Measurements from ENCODE around the gene CPOX. TPM values are rescaled to one million over a fixed set of nuclear protein-coding genes. Genes with fewer than 3 reads are reported as not detected.
A peak's percentile ranks its signal among the peaks of the same experiment; 100 is the strongest.

CPOX gene
- total and polyA plus RNA-seq, 9 donors = 10.8 to 16.0 (median 14.2) TPM

- no peaks in the 10 kb centered on the region for H3K36me3 ChIP-seq (ENCODE audit: control insufficient read depth, insufficient read depth, low read length)
- WGBS (ENCODE audit: insufficient coverage) = no CpG with 5 or more reads among the region's 2 CpGs
- H3K9me3 ChIP-seq (replicated peaks; ENCODE audit: control insufficient read depth, low read depth, low read length) = no peaks in the 10 kb centered on the region
- H3K4me1 ChIP-seq (ENCODE audit: control insufficient read depth, insufficient read depth, low read length) = no peaks in the 10 kb centered on the region
- H3K4me3 ChIP-seq (ENCODE audit: low read length) = no peak overlapping the region
- peaks cover 2% of the 10 kb centered on the region for H3K27me3 ChIP-seq (ENCODE audit: control insufficient read depth, insufficient read depth, low read length)
- no peak overlapping the region for H3K27ac ChIP-seq (ENCODE audit: low read length)
- no peak for DNase-seq
Observed at GRCh38 chr3:98554580-98554979, 38.8 kb downstream of the CPOX start.

GRCh38 chr3:98553753-98554152, 39.7 kb downstream of the CPOX start:
- no CpG with 5 or more reads among the region's 2 CpGs for WGBS (ENCODE audit: insufficient coverage)
- H3K27ac ChIP-seq (ENCODE audit: low read length) = no peak overlapping the region

DNA sequence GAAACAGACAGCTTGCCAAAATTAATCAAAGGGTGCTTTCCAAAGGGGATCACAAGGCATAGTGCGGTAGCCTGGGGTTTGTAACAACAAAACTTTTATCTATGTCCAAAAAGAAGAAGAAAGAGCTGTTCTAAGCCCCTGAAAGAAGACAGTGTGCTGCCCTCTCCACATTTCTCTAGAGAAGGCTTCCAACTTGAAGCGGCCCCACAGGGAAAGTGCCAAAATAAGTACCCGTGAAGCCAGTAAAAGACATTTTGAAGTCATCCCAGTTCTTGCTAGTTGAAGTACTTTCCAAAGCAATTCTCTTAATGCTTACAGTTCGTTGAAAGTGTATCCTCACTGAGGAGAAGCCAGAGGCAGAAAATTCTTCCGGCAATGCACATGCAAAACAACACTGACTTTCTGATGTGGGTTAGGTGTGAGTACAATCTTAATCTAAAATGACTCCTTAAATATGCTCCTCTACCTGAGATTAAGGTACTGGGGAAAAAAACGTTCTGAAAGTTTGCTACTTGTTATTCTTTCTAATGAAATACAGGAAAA, 40.3 kb downstream of the CPOX start:
- Histone ChIP-seq H3K9me3 (replicated peaks; ENCODE audit: control insufficient read depth, low read depth, low read length) (no peaks in the 10 kb centered on the region), H3K36me3 (ENCODE audit: control insufficient read depth, insufficient read depth, low read length) (no peaks in the 10 kb centered on the region), H3K27me3 (ENCODE audit: control insufficient read depth, insufficient read depth, low read length) (peaks cover 2% of the 10 kb centered on the region), H3K27ac (ENCODE audit: low read length) (no peak overlapping the region), H3K4me1 (ENCODE audit: control insufficient read depth, insufficient read depth, low read length) (no peaks in the 10 kb centered on the region), H3K4me3 (ENCODE audit: low read length) (no peak overlapping the region)
- 100% methylated on average over 1 of the region's 6 CpGs for WGBS (ENCODE audit: insufficient coverage)
- no peak for DNase-seq

More at GRCh38 chr3:98553753-98554152, 39.7 kb downstream of the CPOX start:
- no peaks in the 10 kb centered on the region for H3K4me1 ChIP-seq (ENCODE audit: control insufficient read depth, insufficient read depth, low read length)
- H3K4me3 ChIP-seq (ENCODE audit: low read length) = no peak overlapping the region
- H3K27me3 ChIP-seq (ENCODE audit: control insufficient read depth, insufficient read depth, low read length) = peaks cover 2% of the 10 kb centered on the region
- peak; percentile 67 for DNase-seq
- H3K9me3 ChIP-seq (replicated peaks; ENCODE audit: control insufficient read depth, low read depth, low read length) = no peaks in the 10 kb centered on the region
- H3K36me3 ChIP-seq (ENCODE audit: control insufficient read depth, insufficient read depth, low read length) = no peaks in the 10 kb centered on the region

DNA sequence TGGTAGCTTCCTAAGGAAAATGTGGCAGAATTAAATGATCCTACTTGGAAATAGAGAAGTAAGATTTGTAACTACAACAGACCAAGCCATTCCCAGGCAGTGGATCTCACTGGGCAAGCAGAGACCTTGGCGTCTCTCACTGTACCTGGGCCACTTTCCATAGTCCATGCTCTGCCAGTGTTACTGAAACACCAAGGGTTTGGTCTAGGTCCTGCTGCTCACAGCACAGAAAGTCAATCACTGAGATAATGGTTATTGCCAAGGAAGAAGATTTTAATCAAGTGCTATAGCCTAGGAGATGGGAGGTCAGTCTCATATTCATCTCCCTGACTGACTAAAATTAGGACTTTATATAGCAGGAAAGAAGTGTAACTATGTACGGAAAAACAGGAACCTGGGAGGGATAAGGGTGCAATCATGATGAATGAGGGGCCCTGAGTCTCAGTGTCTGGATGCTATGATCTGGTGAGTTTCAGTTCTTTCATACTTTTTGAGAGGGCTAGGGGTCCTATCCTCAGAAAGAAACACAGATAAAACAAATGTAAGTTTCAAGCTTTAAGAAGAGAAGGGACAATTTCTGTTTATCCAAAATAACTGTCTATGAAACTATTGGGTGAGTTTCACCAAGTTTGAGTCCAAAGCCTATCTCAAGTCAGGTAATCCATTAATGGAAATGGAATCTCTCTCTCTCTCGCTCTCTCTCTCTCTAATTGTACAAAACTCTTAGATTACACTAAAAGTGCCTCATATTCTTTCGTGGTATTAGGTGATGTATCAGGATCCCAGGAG, 41.0 kb downstream of the CPOX start:
- Histone ChIP-seq H3K4me3 (ENCODE audit: low read length) (no peak overlapping the region), H3K9me3 (replicated peaks; ENCODE audit: control insufficient read depth, low read depth, low read length) (no peaks in the 10 kb centered on the region), H3K4me1 (ENCODE audit: control insufficient read depth, insufficient read depth, low read length) (no peaks in the 10 kb centered on the region), H3K27me3 (ENCODE audit: control insufficient read depth, insufficient read depth, low read length) (peaks cover 2% of the 10 kb centered on the region), H3K27ac (ENCODE audit: low read length) (no peak overlapping the region), H3K36me3 (ENCODE audit: control insufficient read depth, insufficient read depth, low read length) (no peaks in the 10 kb centered on the region)
- DNase-seq = no peak
- no CpG with 5 or more reads among the region's 4 CpGs for WGBS (ENCODE audit: insufficient coverage)

- H3K27me3 ChIP-seq (ENCODE audit: control insufficient read depth, insufficient read depth, low read length) = peaks cover 2% of the 10 kb centered on the region
- no peaks in the 10 kb centered on the region for H3K9me3 ChIP-seq (replicated peaks; ENCODE audit: control insufficient read depth, low read depth, low read length)
- H3K36me3 ChIP-seq (ENCODE audit: control insufficient read depth, insufficient read depth, low read length) = no peaks in the 10 kb centered on the region
- no peak for DNase-seq
- no peak overlapping the region for H3K27ac ChIP-seq (ENCODE audit: low read length)
- no CpG with 5 or more reads among the region's 3 CpGs for WGBS (ENCODE audit: insufficient coverage)
- no peaks in the 10 kb centered on the region for H3K4me1 ChIP-seq (ENCODE audit: control insufficient read depth, insufficient read depth, low read length)
- no peak overlapping the region for H3K4me3 ChIP-seq (ENCODE audit: low read length)
Observed at GRCh38 chr3:98551754-98552153, 41.7 kb downstream of the CPOX start.

DNA sequence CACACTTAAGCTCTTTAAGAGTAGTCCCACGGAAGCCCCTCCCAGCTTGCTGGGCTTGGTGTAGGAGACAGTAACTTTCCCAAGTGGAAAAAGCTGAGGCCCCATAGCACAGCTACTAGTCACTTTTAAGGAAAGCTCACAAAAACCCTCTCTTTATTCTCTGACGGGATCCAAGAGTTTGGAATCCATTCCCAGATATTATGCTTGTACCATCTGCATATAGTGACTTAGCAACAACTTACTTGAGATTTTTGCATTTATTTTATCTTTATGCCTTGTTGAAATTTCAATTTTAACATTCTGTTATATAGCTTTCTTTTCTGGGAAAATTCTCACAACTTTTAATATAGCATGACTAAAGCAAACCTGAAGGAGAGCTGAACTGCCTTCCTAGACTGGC, 42.2 kb downstream of the CPOX start:
- H3K4me3 ChIP-seq (ENCODE audit: low read length) = no peak overlapping the region
- no peaks in the 10 kb centered on the region for H3K36me3 ChIP-seq (ENCODE audit: control insufficient read depth, insufficient read depth, low read length)
- WGBS (ENCODE audit: insufficient coverage) = no CpG with 5 or more reads among the region's 2 CpGs
- H3K9me3 ChIP-seq (replicated peaks; ENCODE audit: control insufficient read depth, low read depth, low read length) = no peaks in the 10 kb centered on the region
- DNase-seq = no peak
- H3K4me1 ChIP-seq (ENCODE audit: control insufficient read depth, insufficient read depth, low read length) = no peaks in the 10 kb centered on the region
- H3K27ac ChIP-seq (ENCODE audit: low read length) = no peak overlapping the region
- H3K27me3 ChIP-seq (ENCODE audit: control insufficient read depth, insufficient read depth, low read length) = peaks cover 2% of the 10 kb centered on the region

DNA sequence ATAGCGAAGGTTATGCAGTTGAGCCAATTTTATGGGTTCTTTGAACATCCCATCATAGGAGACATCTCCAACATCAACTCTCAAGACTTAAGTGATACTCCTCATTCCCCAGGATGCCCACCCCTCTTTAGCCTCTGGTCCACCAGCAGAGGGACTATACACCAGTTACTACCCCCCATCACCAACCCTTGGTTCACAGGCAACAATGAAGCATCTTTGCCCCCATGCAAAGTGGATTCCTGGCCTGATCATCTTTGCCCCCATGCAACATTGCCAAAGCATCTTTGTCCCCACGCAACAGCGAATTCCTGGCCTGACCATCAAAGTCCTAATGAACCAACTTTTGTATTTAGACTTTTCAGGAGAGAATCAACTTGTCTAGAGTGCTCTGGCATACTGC, 42.6 kb downstream of the CPOX start:
- H3K36me3 ChIP-seq (ENCODE audit: control insufficient read depth, insufficient read depth, low read length) = no peaks in the 10 kb centered on the region
- H3K4me1 ChIP-seq (ENCODE audit: control insufficient read depth, insufficient read depth, low read length) = no peaks in the 10 kb centered on the region
- H3K27ac ChIP-seq (ENCODE audit: low read length) = no peak overlapping the region
- H3K9me3 ChIP-seq (replicated peaks; ENCODE audit: control insufficient read depth, low read depth, low read length) = no peaks in the 10 kb centered on the region
- no peak for DNase-seq
- H3K4me3 ChIP-seq (ENCODE audit: low read length) = no peak overlapping the region
- 100% methylated on average over 3 of the region's 3 CpGs for WGBS (ENCODE audit: insufficient coverage)
- H3K27me3 ChIP-seq (ENCODE audit: control insufficient read depth, insufficient read depth, low read length) = peaks cover 2% of the 10 kb centered on the region

- H3K4me1 ChIP-seq (ENCODE audit: control insufficient read depth, insufficient read depth, low read length) = no peaks in the 10 kb centered on the region
- no peak overlapping the region for H3K4me3 ChIP-seq (ENCODE audit: low read length)
- no peak for DNase-seq
- WGBS (ENCODE audit: insufficient coverage) = no CpG with 5 or more reads among the region's 5 CpGs
- no peaks in the 10 kb centered on the region for H3K36me3 ChIP-seq (ENCODE audit: control insufficient read depth, insufficient read depth, low read length)
- H3K9me3 ChIP-seq (replicated peaks; ENCODE audit: control insufficient read depth, low read depth, low read length) = no peaks in the 10 kb centered on the region
- H3K27ac ChIP-seq (ENCODE audit: low read length) = no peak overlapping the region
- peaks cover 2% of the 10 kb centered on the region for H3K27me3 ChIP-seq (ENCODE audit: control insufficient read depth, insufficient read depth, low read length)
Observed at GRCh38 chr3:98548544-98548943, 44.9 kb downstream of the CPOX start.

DNA sequence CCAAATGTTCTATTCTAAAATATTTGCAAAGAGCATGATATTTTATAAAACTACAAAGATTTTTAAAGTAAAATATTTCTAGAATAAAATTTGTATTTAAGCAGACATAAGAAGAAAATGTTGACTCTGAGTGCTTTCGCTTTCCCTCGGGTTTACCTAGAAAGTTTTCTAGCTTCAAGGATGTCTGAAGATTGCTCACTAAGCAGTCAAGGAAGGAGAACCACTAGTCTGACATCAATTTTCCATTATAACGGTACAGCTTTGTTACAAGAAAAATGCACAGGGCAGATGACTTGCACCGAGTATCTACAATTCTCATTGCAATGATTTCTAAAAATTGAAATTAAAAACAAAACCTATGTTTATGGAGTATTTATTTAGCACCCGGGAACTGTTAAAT, 47.5 kb downstream of the CPOX start:
- no peak overlapping the region for H3K27ac ChIP-seq (ENCODE audit: low read length)
- H3K27me3 ChIP-seq (ENCODE audit: control insufficient read depth, insufficient read depth, low read length) = no peaks in the 10 kb centered on the region
- no peaks in the 10 kb centered on the region for H3K4me1 ChIP-seq (ENCODE audit: control insufficient read depth, insufficient read depth, low read length)
- WGBS (ENCODE audit: insufficient coverage) = 100% methylated on average over 2 of the region's 5 CpGs
- no peaks in the 10 kb centered on the region for H3K36me3 ChIP-seq (ENCODE audit: control insufficient read depth, insufficient read depth, low read length)
- H3K4me3 ChIP-seq (ENCODE audit: low read length) = no peak overlapping the region
- no peaks in the 10 kb centered on the region for H3K9me3 ChIP-seq (replicated peaks; ENCODE audit: control insufficient read depth, low read depth, low read length)
- DNase-seq = no peak

- no peaks in the 10 kb centered on the region for H3K9me3 ChIP-seq (replicated peaks; ENCODE audit: control insufficient read depth, low read depth, low read length)
- no peaks in the 10 kb centered on the region for H3K36me3 ChIP-seq (ENCODE audit: control insufficient read depth, insufficient read depth, low read length)
- no CpG with 5 or more reads among the region's 1 CpG for WGBS (ENCODE audit: insufficient coverage)
- DNase-seq = no peak
- no peak overlapping the region for H3K27ac ChIP-seq (ENCODE audit: low read length)
- no peaks in the 10 kb centered on the region for H3K27me3 ChIP-seq (ENCODE audit: control insufficient read depth, insufficient read depth, low read length)
- no peak overlapping the region for H3K4me3 ChIP-seq (ENCODE audit: low read length)
- H3K4me1 ChIP-seq (ENCODE audit: control insufficient read depth, insufficient read depth, low read length) = no peaks in the 10 kb centered on the region
Observed at GRCh38 chr3:98542623-98543022, 50.8 kb downstream of the CPOX start.
